ENCODE data around the gene UBE2J2. TPM values are rescaled to one million over a fixed set of nuclear protein-coding genes. Genes with fewer than 3 reads are reported as not detected.

The UBE2J2 gene
- total RNA-seq, 1 donor from 2014 or later: 52.0 TPM

DNA sequence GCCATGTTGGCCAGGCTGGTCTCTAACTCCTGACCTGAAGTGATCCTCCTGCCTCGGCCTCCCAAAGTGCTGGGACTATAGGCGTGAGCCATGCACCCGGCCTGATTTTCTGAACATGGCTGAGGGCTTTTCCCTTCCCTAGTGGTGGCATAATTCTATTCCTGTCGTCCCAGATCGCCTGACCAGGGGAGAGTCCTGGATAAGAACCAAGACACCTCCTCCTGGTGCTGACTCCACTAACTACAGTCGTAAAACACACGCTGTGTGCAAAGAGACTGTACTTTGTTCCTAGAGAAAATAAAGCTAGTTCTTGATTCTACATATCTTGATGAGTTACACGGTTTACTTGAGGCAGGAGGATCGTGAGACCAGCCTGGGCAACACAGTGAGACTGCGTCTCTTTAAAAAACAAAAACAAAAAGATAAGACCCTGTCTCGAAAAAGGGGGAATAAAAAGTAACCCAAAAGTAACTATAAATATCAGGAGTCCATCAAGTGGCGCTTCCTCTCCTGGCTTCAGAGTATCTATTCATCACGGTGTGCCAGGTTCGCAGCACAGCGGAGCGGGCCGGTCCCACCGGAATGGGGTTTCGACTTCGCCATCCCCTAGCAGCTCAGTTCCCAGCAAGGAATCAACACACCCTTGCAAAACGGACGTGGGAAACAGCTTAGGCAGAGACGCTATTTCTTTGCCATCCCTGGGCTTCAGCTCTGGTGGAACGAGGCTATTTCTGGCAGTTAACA, 42.8 kb downstream of the UBE2J2 start:
- Mint-ChIP-seq H3K4me1 (ENCODE audit: low read depth) (peaks cover 32% of the 10 kb centered on the region), H3K9me3 (ENCODE audit: low read depth) (no peaks in the 10 kb centered on the region), H3K27me3 (ENCODE audit: low read depth) (no peaks in the 10 kb centered on the region), H3K4me3 (ENCODE audit: unreplicated experiment) (peak overlapping the region; percentile 91), H3K27ac (ENCODE audit: unreplicated experiment) (peak overlapping the region; percentile 86), H3K36me3 (ENCODE audit: low read depth) (peaks cover 11% of the 10 kb centered on the region)
- TF ChIP-seq, protein P1, sequence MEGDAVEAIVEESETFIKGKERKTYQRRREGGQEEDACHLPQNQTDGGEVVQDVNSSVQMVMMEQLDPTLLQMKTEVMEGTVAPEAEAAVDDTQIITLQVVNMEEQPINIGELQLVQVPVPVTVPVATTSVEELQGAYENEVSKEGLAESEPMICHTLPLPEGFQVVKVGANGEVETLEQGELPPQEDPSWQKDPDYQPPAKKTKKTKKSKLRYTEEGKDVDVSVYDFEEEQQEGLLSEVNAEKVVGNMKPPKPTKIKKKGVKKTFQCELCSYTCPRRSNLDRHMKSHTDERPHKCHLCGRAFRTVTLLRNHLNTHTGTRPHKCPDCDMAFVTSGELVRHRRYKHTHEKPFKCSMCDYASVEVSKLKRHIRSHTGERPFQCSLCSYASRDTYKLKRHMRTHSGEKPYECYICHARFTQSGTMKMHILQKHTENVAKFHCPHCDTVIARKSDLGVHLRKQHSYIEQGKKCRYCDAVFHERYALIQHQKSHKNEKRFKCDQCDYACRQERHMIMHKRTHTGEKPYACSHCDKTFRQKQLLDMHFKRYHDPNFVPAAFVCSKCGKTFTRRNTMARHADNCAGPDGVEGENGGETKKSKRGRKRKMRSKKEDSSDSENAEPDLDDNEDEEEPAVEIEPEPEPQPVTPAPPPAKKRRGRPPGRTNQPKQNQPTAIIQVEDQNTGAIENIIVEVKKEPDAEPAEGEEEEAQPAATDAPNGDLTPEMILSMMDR (IDR thresholded peaks at IDR 0.05): peak; percentile 75
- no peak for DNase-seq (ENCODE audit: low spot score)

DNA sequence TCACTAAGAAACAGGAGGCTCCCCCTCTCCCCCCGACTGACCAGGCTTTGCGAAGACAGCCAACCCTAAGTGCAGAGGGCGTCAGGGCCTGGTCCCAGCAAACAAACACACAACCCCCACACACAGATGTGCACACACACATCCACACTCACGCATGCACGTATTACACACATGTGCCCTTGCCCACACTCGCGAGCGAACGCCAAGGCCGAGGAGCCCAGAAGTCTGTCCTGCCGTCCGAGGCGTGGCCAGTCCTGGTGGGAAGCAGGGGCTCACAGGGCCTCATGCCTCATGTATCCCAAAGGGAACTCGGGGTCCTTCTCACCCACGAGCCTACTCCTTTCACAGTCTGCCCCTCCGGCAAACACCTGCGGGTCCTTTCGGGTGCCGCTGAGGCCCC, 43.9 kb downstream of the UBE2J2 start:
- TF ChIP-seq, protein P1 (IDR thresholded peaks at IDR 0.05): no peak
- no peaks in the 10 kb centered on the region for H3K27me3 Mint-ChIP-seq (ENCODE audit: low read depth)
- H3K4me1 Mint-ChIP-seq (ENCODE audit: low read depth): peaks cover 32% of the 10 kb centered on the region
- no peak for DNase-seq (ENCODE audit: low spot score)
- peaks cover 14% of the 10 kb centered on the region for H3K36me3 Mint-ChIP-seq (ENCODE audit: low read depth)
- H3K4me3 Mint-ChIP-seq (ENCODE audit: unreplicated experiment): peak overlapping the region; percentile 45
- peak overlapping the region; percentile 68 for H3K27ac Mint-ChIP-seq (ENCODE audit: unreplicated experiment)
- H3K9me3 Mint-ChIP-seq (ENCODE audit: low read depth): no peaks in the 10 kb centered on the region

DNA sequence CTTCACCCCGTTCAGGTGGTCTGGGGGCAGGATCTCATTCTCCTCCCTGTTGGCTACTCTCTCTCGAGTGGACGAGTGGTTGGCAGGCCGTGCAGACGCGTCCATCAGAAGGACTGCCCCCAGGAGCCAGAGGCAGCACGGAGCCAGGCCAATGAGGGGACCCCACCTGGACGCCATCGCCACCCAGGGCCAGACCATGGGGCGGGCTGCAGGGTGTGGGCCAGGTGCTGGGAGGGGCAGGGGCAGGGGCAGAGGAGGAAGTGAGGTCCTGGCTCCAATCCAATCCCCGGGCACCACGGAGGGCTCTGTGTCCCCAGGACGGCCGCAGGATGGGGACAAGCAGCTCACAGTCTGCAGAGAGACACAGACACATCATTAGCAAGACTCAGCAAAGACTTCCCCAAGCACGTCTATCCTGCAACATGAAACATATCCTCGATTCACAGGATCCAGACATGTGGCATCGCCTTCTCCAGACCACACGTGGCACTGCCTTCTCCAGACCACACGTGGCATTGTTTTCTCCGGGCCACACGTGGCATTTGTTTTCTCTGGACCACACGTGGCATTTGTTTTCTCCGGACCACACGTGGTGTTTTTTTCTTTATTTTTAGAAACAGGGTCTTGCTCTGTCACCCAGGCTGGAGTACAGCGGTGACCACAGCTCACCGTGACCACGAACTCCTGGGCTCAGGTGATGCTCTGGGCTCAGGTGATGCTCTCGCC, 44.9 kb downstream of the UBE2J2 start:
- Mint-ChIP-seq H3K36me3 (ENCODE audit: low read depth) (peaks cover 11% of the 10 kb centered on the region), H3K4me1 (ENCODE audit: low read depth) (peaks cover 22% of the 10 kb centered on the region), H3K27me3 (ENCODE audit: low read depth) (no peaks in the 10 kb centered on the region), H3K9me3 (ENCODE audit: low read depth) (no peaks in the 10 kb centered on the region), H3K4me3 (ENCODE audit: unreplicated experiment) (no peak overlapping the region), H3K27ac (ENCODE audit: unreplicated experiment) (no peak overlapping the region)
- TF ChIP-seq, protein P1 (IDR thresholded peaks at IDR 0.05): no peak
- DNase-seq (ENCODE audit: low spot score): no peak

DNA sequence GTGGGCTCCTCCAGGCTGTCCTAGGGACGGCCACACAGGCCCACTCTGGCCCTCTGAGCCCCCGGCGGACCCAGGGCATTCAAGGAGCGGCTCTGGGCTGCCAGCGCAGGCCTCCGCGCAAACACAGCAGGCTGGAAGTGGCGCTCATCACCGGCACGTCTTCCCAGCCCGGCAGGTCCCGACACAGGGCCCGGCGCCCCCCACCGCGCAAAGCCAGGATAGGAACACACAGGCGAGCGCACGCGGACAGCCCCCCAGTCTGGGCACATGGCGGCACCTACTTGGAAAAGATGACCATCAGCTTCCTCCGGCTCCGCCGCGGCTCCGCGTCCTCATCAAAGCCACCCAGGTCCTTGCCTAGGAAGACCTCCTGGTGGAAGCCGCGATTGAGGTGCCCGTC, 45.5 kb downstream of the UBE2J2 start:
- Mint-ChIP-seq H3K4me1 (ENCODE audit: low read depth) (peaks cover 17% of the 10 kb centered on the region), H3K36me3 (ENCODE audit: low read depth) (peaks cover 12% of the 10 kb centered on the region), H3K9me3 (ENCODE audit: low read depth) (no peaks in the 10 kb centered on the region), H3K4me3 (ENCODE audit: unreplicated experiment) (no peak overlapping the region), H3K27me3 (ENCODE audit: low read depth) (no peaks in the 10 kb centered on the region), H3K27ac (ENCODE audit: unreplicated experiment) (no peak overlapping the region)
- DNase-seq (ENCODE audit: low spot score): no peak
- TF ChIP-seq, protein P1 (IDR thresholded peaks at IDR 0.05): no peak

DNA sequence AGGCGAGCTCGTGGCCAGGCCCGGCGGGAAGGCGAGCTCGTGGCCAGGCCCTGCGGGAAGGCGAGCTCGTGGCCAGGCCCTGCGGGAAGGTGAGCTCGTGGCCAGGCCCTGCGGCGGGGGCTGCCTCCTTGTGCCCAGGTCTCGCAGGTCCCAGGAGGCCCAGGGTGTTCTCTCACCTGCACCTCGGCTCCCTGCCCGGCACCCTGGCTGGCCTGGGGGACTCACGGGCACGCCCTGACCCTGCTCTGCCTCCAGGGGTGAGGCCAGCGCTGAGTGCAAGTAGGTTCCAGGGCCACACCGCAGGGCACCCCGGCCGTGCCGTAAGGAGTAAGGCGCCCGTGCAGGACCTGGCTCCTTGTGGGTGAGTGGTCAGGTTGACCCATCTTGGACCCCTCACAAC, 46.3 kb downstream of the UBE2J2 start:
- H3K27me3 Mint-ChIP-seq (ENCODE audit: low read depth): no peaks in the 10 kb centered on the region
- no peak overlapping the region for H3K4me3 Mint-ChIP-seq (ENCODE audit: unreplicated experiment)
- DNase-seq (ENCODE audit: low spot score): no peak
- H3K27ac Mint-ChIP-seq (ENCODE audit: unreplicated experiment): no peak overlapping the region
- H3K9me3 Mint-ChIP-seq (ENCODE audit: low read depth): no peaks in the 10 kb centered on the region
- TF ChIP-seq, protein P1 (IDR thresholded peaks at IDR 0.05): no peak
- H3K36me3 Mint-ChIP-seq (ENCODE audit: low read depth): peaks cover 18% of the 10 kb centered on the region
- peaks cover 17% of the 10 kb centered on the region for H3K4me1 Mint-ChIP-seq (ENCODE audit: low read depth)

All from chondrocyte (in vitro differentiated cells).